ENCODE measurements around the gene TMEM132D. TPM values are rescaled to one million over a fixed set of nuclear protein-coding genes. Genes with fewer than 3 reads are reported as not detected.

Gene TMEM132D
- total RNA-seq, 1 experiment from 2014 or later: not detected

DNA sequence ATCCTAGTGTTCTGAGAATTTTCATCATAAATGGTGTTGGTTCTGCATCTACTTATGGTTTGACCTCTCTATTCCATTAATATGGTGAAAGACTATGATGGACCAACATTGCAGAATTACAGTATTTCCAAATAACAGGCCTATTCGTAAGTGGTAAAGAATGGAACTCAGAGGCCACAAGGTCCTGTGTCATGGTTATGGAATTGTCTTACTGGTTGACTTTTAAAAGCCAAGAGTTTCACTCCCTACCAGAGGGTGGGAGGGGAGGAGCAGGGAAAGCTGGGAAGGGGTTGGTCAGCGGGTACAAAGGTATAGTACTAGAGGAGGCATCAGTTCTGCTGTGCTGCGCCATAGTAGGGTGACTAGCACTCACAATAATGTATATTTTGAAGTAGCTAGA is 153.4 kb downstream of the TMEM132D start:
- no peak for DNase-seq (ENCODE audit: extremely low read depth, low read depth)

DNA sequence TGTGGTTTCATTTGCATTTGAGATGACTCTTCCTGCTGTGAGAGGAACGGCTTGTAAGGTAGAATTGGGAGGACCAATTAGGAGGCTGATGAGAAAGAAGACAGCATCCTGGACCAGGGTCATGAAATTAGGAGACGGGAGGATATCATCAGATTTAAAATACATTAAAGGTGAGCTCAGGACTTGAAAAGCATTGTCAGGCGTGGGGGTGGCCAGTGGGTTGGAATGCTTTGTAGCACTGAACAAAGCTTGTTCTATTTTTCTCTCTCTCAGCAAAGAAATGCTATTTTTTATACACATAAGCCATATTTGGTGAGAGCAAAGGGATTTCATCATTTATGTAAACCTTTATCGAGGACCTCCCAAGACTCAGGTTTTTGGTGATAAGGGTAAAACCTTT is 157.5 kb downstream of the TMEM132D start:
- DNase-seq (ENCODE audit: extremely low read depth, low read depth): no peak

DNA sequence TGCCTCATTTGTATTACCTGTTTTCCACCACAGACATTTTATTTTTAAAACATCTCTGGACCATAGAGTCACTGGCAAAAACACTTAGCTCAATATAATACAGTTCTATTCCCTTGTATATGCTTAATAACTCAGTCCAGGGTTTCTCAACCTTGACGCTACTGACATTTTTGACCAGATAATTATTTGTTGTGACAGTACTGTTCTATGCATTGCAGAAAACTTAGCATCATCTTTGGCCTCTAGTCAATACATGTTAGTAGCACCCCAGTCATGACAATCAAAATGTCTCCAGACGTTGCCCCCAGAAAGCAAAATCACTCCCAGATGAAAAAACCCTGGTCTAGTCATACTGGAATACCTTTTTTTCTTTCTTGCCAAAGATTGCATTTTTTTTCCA is 174.7 kb downstream of the TMEM132D start:
- no peak for DNase-seq (ENCODE audit: extremely low read depth, low read depth)

DNA sequence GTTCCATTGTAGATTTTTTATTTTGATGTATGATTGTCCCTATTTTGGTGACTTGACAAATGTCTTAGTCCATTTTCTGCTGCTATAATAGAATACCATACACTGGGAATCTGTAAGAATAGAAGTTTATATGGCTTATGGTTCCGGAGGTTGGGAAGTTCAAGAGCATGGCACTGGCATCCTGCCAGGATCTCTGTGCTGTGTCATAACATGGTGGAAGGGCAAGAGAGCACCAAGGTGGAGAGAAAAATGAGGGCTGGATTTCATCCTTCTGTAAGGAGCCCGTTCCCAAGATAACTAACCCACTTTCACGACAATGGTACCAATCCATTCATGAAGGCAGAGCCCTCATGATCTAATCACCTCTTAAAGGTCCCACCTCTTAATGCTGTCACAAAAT is 176.7 kb downstream of the TMEM132D start:
- no peak for DNase-seq (ENCODE audit: extremely low read depth, low read depth)

DNA sequence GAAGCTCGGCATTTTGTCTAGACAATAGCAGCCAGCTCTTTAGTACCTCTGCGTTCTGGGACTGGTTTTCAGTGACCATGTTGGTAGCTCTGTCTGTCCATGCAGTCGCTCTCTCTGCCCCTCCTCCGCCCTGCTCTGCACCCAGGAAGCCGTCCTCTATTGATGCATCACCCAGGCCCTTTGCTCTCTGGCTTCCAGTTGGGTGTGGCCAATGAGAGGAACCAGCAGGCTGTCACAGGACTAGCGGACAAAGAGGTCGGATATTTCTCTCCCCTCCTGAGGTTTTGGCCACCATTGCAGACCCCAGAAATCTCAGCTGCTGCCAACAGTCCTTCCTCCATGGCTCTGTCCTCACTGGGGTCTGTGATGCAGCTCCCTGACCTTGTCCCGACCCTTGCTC is 180.6 kb downstream of the TMEM132D start:
- no peak for DNase-seq (ENCODE audit: extremely low read depth, low read depth)

DNA sequence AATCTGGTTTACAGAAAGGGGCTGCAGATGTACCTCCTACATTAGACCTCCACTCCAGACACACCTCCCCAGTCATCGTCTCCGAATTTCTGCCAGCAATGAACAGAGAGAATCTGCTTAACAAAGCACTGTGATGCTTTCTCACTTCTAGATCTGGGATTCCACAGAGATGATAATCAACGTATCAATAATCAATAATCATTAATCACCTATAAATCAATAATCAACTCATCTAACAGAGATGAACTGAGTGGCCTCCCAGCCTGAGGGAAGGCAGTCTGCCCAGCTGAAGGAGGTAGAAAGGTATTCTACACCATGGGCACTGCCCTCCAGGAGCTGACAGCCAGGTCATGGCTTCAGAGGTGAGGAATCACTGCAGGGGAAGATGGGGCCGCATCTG is 183.2 kb downstream of the TMEM132D start:
- DNase-seq (ENCODE audit: extremely low read depth, low read depth): no peak

DNA sequence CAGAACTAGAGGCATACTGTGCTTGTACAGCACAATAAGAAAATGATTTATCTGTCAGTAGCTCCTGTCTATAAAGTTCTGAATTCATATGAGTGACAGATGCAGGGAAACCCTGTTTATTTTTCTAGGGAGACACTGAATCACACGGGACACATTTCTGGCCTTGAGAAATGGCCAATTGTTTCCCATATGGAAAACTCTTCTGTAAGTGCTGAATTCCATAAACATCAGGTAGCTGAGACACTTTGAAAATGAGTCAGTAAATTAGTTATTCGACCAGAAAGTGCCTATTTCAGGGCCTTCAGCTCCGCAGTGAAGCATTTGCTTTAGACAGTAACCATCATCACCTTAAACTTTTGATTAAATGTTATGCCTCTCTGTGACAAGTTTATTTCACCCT is 184.4 kb downstream of the TMEM132D start:
- no peak for DNase-seq (ENCODE audit: extremely low read depth, low read depth)

DNA sequence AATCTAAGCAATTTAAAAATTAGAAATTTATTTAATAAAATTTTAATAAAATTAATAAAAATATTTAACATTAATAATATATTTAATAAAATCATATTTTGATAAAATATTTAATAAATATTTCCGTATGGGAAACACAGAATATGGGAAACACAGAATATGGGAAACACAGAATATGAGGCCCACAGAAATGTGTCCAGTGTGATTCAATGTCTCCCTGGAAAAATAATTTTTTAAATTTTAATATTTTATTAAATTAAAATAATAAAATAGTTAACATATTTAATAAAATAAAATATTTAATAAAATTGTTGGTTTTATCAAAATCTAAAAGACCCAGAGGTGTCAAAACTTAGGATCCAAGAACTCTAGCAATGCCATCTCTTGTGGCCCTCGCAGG is 186.4 kb downstream of the TMEM132D start:
- no peak for DNase-seq (ENCODE audit: extremely low read depth, low read depth)

DNA sequence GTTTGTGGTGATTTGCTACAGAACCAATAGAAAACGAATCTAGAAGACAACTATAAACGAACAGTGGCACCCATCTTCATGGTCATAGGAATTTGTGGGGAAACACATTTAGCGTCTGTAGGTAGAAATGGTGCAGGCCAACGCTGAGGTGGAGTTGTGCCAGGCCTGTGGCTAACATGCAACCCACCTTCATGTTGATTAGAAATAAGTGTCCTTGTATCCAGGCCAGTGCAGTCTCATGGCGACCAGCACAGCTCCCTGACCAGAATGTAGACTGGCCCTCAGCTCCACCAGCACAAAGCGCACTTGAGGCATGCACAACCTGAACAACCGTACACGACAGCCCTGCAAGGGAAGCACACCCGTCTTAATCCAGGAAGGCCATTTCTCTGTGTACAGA is 187.0 kb downstream of the TMEM132D start:
- no peak for DNase-seq (ENCODE audit: extremely low read depth, low read depth)

DNA sequence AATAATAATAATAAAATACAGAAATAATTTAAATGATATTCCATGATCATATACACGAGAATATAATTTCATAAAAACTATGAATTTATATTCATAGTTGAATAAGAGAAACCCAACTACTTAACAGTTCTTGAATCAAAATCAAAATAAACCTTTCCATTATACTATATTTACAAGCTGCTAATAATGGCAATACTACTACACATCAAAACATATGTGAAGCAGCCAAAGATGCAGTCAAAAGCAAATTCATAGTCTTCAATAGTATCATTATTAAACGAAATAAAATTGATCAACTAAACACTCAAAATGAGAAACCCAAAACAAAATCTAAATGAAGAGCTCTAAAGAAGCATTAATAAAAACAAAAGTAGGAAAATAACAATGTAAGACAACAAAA is 197.1 kb downstream of the TMEM132D start:
- no peak for DNase-seq (ENCODE audit: extremely low read depth, low read depth)

DNA sequence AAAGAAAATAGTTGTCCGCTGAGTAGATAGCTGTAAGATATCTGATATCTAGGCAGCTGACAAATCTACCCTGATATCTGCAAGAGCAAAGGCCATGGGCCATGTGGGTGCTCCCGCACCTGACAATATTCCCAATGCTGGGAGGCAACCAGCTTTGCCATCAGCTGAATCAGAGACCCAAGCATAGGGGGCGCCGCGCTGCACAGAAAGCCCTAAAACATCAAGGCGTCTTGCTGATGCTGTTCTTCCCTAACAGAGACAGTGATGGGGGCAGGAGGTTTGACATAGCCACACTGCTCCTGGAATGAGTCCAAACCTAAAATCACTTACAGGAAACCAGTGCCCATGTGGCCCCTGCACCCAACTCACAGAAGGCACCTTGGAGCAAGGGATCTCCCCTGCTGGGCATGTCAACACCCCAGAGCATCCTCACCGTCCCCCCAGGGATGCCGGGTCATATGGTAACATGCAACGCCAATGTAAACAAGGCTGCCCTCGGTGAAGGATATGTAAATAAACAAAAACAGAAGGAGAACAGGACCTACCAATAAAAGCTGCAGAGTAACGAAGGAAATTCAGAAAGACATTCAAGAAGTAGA is 199.5 kb downstream of the TMEM132D start:
- no peak for DNase-seq (ENCODE audit: extremely low read depth, low read depth)

DNA sequence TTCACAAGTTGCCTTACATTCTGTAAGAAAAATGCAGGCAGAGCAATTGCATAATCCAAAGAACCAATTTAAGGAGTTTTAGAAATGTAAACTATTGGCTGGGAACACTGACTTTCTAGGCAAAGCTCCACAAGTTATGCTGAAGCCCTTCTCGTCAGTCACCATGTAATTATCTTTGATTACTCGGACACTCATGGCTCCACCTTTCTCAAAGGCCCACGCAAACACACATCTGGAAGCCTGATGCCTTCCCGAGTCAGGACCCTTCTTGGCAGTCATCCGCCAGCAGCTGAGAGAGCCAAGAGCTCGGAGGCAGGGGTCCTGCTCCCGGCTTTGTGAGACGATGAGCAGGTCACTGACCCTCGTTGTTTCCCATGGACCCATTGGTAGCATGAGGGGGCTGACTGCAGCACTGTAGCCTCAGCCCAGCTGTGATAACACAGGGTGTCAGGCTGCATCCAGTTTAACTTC is 202.2 kb downstream of the TMEM132D start:
- no peak for DNase-seq (ENCODE audit: extremely low read depth, low read depth)

DNA sequence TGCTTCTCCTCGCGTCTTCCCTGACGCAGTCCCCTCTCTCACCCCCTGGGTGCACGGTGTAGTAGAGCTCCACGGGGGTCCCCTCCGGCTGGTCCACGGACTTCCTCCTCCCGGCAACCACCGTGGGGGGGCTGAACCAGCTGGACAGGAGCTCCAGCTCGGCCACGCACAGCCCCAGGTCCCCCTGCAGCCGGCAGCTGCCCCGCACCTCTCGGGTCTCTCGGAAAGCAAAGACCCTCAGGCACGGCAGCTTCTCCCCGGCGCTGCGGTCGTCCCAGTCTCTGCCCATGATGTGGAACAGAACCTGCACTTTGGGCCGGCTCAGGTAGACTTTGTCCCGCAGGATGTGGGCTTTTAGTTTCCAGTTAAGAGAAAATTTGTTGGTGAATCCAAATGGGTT is 203.8 kb downstream of the TMEM132D start:
- no peak for DNase-seq (ENCODE audit: extremely low read depth, low read depth)

DNA sequence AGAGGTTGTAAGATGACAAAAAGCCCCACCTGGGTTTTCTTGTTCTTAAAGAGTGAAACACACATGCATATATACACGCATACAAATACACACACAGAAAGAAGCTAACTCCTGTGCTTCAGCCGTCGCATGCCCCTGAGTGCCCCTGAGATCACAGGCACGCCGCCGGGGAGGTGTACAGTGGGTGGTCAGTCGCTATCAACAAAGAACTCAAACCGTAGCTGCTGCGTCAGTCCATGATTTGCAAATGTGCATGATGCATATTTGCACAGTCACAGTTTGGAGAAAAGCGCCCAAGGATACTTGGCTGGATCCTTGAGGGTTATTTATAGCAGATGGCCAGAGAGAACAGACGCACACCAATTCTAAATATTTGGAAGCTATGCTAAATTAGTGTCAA is 206.9 kb downstream of the TMEM132D start:
- no peak for DNase-seq (ENCODE audit: extremely low read depth, low read depth)

DNA sequence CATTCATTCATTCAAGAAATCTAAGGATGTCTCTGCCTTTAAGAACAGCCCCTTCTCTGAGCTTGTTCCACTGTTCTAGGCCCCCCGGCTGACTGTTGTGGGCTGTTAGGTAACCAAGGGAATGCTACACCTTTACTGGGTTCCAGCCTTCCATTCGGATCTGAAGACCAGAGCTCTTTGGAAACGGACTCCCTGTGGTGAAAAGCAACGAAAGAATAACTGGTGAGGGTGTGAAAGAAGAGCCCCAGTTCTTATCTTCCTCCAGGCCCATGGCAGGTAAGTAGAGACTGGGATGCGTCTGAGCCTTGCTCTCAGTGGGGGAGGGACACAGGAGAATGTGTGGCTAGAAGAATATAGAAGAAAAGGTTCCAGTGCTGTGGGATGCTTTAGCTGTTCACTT is 207.4 kb downstream of the TMEM132D start:
- no peak for DNase-seq (ENCODE audit: extremely low read depth, low read depth)

DNA sequence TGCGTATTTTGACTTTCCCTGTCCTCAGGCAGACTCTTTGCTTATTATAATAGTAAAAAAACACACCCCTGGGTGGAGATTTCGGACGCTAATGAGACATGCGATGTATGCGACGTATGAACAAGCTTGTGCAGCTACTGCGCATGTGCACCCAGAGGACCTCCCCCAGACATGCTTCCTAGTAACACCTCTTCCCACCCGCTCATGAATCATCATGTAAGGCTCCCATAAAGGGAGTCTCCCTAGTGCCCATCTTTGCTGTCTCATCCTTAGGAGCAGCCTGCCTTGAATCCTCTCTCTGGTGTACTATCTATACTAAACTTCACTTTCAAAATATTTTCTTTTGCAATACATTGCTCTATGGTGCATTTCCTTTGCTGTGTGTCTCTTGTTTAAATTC is 210.1 kb downstream of the TMEM132D start:
- DNase-seq (ENCODE audit: extremely low read depth, low read depth): no peak

DNA sequence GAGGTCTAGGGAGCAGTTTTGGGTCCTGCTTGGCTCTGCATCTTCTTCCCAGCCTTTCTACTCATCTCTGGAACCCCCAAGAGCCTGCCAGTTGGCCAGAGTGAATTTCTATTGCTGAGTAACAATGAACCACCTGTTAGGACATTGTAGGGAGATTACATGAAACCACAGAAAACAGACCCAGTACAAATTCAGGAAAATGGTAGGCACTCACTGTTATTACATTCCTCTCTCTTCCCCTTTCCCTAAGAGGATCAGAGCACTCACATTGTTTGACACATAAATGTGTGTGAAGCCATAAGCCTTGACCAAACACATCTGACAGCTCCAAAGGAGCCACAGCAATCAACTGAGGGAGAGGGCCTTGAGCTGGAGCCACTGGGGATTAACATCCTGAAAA is 216.1 kb downstream of the TMEM132D start:
- DNase-seq (ENCODE audit: extremely low read depth, low read depth): no peak

DNA sequence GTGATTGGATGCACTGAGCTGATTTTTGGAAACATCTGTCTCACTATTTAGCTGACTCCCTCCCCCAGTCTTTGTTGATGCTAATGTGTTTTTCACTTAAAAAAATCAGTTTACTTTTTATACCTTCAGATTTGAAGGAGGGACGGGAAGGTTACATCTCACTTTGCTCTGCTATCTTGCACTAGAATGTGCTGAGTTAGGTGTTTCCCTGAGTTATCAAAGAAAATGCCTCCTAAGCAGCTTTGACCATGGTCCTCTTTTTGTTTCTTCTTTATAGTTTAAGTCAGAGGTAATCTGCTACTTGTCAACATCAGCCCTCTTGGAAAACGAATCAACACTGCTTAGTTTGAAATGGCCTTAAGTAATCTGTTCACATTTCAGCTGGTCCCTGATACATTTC is 222.0 kb downstream of the TMEM132D start:
- no peak for DNase-seq (ENCODE audit: extremely low read depth, low read depth)

DNA sequence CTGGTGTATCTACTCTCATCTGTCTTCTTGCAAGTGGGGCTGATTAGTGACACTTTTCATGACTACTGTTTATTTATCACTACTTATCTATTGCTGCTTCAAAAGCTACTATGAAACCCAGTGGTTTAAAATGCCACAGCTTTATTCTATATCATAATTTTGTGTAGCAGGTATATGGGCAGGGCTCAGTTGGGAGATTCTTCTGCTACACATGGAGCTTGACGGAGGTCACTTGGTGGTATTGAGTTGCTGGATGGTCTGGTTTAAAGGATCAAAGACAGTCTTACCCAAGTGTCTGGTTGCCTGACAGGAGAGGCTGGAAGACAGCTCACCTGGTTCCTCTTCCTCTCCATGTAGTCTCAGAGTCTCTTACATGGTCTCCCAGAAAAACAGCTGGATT is 222.7 kb downstream of the TMEM132D start:
- DNase-seq (ENCODE audit: extremely low read depth, low read depth): no peak

DNA sequence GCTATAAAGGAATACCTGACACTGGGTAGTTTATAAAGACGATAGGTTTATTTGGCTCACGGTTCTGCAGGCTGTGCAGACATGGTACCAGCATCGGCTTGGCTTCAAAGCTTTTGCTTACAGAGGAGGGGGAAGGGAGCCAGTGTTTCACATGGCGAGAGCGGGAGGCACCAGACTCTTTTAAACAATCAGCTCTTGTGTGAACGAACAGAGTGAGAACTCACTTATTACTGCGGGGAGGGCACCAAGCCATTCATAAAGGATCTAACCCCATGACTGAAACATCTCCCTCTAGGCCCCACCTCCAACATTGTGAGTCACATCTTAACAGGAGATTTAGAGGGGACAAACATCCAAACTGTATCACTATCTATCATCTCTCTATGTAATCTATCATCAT is 227.4 kb downstream of the TMEM132D start:
- no peak for DNase-seq (ENCODE audit: extremely low read depth, low read depth)

DNA sequence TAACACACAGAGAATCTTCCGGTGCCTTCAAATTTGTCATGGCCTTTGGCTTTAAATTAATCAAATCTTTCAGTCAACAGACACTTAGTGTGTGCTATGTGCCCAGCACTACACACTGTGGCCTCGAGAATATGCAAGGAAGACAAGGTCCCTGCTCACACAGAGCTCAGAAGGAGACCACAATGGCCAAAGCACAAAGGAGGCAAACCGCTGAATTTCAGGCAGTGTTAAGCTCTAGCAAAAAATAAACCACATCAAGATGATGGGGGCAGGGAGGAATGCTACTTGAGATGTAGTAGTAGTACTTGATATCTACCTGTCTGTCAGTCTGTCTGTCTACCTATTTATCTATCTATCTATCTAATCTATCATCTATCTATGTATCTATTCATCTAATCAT is 227.9 kb downstream of the TMEM132D start:
- no peak for DNase-seq (ENCODE audit: extremely low read depth, low read depth)

DNA sequence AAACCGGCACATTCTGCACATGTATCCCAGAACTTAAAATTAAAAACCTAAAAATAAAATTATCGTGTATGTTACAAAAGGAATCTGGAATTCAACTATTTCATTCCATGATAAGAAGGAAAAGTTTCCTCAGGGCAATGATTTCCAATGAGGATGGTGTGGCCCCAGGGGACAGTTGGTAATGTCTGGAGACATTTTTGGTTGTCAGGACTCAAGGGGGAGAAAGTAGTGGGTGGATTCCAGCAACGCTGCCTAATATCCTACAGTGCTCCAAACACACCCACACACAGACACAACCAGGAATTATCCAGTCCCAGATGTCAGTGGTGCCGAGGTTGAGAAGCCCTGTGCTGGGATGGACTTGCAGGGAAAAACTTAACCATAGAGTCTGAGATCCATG is 228.3 kb downstream of the TMEM132D start:
- no peak for DNase-seq (ENCODE audit: extremely low read depth, low read depth)

DNA sequence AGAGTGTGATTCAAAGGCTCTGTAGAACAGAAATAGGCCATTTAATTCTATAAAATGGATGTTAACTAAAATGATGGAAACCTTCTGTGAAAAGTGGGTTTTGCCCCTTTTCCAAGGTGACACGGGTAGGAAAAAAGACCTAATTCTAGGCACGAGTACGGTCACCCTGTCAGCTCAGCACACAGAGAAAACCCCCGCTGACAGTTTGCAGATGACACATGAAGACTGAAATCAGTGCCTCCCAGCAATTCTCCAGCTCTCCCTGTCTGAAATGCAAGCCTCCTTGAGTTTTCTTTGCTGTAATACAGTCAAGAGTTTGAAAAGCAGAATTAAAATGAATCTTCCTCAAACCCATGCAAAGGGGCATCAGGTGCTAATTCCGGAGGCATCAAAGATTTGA is 230.0 kb downstream of the TMEM132D start:
- no peak for DNase-seq (ENCODE audit: extremely low read depth, low read depth)

Measured in NCI-H460 (cell line).